Measurements from ENCODE around the gene LMBR1L.

Gene LMBR1L

GRCh38 chr12:49098703-49099102 is 11.9 kb downstream of the LMBR1L start:
- no peak overlapping the region for H3K4me3 ChIP-seq (ENCODE audit: low read depth, low read length)
- TF ChIP-seq CTCF (IDR thresholded peaks at IDR 0.05; ENCODE audit: control insufficient read depth, extremely low read depth, insufficient read depth), result no peak

GRCh38 chr12:49098035-49098451 is 12.6 kb downstream of the LMBR1L start:
- H3K4me3 ChIP-seq (ENCODE audit: low read depth, low read length), result no peak overlapping the region
- peak; percentile 71 for TF ChIP-seq CTCF (IDR thresholded peaks at IDR 0.05; ENCODE audit: control insufficient read depth, extremely low read depth, insufficient read depth)
- DNase-seq (ENCODE audit: low read depth), result no peak

More at GRCh38 chr12:49098703-49099102, 11.9 kb downstream of the LMBR1L start:
- DNase-seq (ENCODE audit: low read depth), result no peak

- no peak for DNase-seq (ENCODE audit: low read depth)
- TF ChIP-seq CTCF (IDR thresholded peaks at IDR 0.05; ENCODE audit: control insufficient read depth, extremely low read depth, insufficient read depth), result no peak
- H3K4me3 ChIP-seq (ENCODE audit: low read depth, low read length), result no peak overlapping the region
These were observed 13.3 kb downstream of the LMBR1L start for GRCh38 chr12:49097381-49097780.

- no peak for DNase-seq (ENCODE audit: low read depth)
- no peak overlapping the region for H3K4me3 ChIP-seq (ENCODE audit: low read depth, low read length)
- TF ChIP-seq CTCF (IDR thresholded peaks at IDR 0.05; ENCODE audit: control insufficient read depth, extremely low read depth, insufficient read depth), result no peak
These were observed 15.7 kb downstream of the LMBR1L start for GRCh38 chr12:49094975-49095365.

GRCh38 chr12:49094160-49094974 is 16.3 kb downstream of the LMBR1L start, which contains the start of gene DHH:
DHH (minus strand) TSS chr12:49094801; CDS start chr12:49094512, 289 bp downstream.
- DNase-seq (ENCODE audit: low read depth), result no peak
- no peak within 1 kb of the TSS for H3K4me3 ChIP-seq (ENCODE audit: low read depth, low read length)

GRCh38 chr12:49093792-49094159 is 16.9 kb downstream of the LMBR1L start:
- DNase-seq (ENCODE audit: low read depth), result no peak
- H3K4me3 ChIP-seq (ENCODE audit: low read depth, low read length), result no peak overlapping the region

More at GRCh38 chr12:49094160-49094974, 16.3 kb downstream of the LMBR1L start, which contains the start of gene DHH:
- no peak; the same call in 1 of the 2 replicates for TF ChIP-seq CTCF (IDR thresholded peaks at IDR 0.05; ENCODE audit: control insufficient read depth, extremely low read depth, insufficient read depth)

More at GRCh38 chr12:49093792-49094159, 16.9 kb downstream of the LMBR1L start:
- no peak for TF ChIP-seq CTCF (IDR thresholded peaks at IDR 0.05; ENCODE audit: control insufficient read depth, extremely low read depth, insufficient read depth)
